Measurements from ENCODE around the gene SLC30A1.

The SLC30A1 gene

GRCh38 chr1:211614615-211615014 is 35.7 kb upstream of the SLC30A1 start:
- Histone ChIP-seq H3K27me3 (no peaks in the 10 kb centered on the region), H3K9me3 (no peaks in the 10 kb centered on the region), H3K4me1 (peaks cover 16% of the 10 kb centered on the region), H3K4me3 (ENCODE audit: low read depth, low read length) (no peak overlapping the region), H3K36me3 (no peaks in the 10 kb centered on the region)
- TF ChIP-seq, protein P1, sequence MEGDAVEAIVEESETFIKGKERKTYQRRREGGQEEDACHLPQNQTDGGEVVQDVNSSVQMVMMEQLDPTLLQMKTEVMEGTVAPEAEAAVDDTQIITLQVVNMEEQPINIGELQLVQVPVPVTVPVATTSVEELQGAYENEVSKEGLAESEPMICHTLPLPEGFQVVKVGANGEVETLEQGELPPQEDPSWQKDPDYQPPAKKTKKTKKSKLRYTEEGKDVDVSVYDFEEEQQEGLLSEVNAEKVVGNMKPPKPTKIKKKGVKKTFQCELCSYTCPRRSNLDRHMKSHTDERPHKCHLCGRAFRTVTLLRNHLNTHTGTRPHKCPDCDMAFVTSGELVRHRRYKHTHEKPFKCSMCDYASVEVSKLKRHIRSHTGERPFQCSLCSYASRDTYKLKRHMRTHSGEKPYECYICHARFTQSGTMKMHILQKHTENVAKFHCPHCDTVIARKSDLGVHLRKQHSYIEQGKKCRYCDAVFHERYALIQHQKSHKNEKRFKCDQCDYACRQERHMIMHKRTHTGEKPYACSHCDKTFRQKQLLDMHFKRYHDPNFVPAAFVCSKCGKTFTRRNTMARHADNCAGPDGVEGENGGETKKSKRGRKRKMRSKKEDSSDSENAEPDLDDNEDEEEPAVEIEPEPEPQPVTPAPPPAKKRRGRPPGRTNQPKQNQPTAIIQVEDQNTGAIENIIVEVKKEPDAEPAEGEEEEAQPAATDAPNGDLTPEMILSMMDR (IDR thresholded peaks at IDR 0.05; ENCODE audit: low read depth, low read length), result no peak
- no peak for DNase-seq

DNA sequence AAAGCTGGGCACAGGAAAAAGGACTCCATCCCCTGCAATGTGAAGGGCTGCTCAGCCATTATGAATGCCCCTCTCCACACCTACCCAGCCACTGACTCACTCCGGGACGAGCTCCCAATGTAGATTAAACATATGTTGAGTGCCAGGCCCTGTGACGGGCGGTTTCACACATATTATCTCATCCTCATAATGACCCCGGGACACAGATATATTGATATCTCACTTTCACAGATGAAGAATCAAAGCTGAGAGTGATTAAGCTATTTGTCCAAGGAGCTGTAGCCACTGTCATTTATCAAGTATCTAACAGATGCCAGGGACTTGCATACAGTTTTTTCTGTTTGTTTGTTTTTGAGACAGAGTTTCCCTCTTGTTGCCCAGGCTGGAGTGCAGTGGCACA is 35.0 kb upstream of the SLC30A1 start:
- Histone ChIP-seq H3K4me3 (ENCODE audit: low read depth, low read length) (no peak overlapping the region), H3K36me3 (no peaks in the 10 kb centered on the region), H3K4me1 (peaks cover 16% of the 10 kb centered on the region), H3K9me3 (no peaks in the 10 kb centered on the region), H3K27me3 (no peaks in the 10 kb centered on the region)
- TF ChIP-seq, protein P1 (IDR thresholded peaks at IDR 0.05; ENCODE audit: low read depth, low read length), result no peak
- no peak for DNase-seq

GRCh38 chr1:211613108-211613947 is 34.4 kb upstream of the SLC30A1 start:
- DNase-seq, result peak; percentile 56
- Histone ChIP-seq H3K9me3 (no peaks in the 10 kb centered on the region), H3K36me3 (no peaks in the 10 kb centered on the region), H3K4me1 (peaks cover 16% of the 10 kb centered on the region), H3K27me3 (no peaks in the 10 kb centered on the region), H3K4me3 (ENCODE audit: low read depth, low read length) (no peak overlapping the region)
- TF ChIP-seq, protein P1 (IDR thresholded peaks at IDR 0.05; ENCODE audit: low read depth, low read length), result no peak

- DNase-seq, result no peak
- no peaks in the 10 kb centered on the region for H3K9me3 ChIP-seq
- H3K4me3 ChIP-seq (ENCODE audit: low read depth, low read length), result no peak overlapping the region
- TF ChIP-seq, protein P1 (IDR thresholded peaks at IDR 0.05; ENCODE audit: low read depth, low read length), result no peak
- no peaks in the 10 kb centered on the region for H3K27me3 ChIP-seq
- no peaks in the 10 kb centered on the region for H3K36me3 ChIP-seq
- H3K4me1 ChIP-seq, result peaks cover 16% of the 10 kb centered on the region
Measured at GRCh38 chr1:211612786-211613107, 33.8 kb upstream of the SLC30A1 start.

DNA sequence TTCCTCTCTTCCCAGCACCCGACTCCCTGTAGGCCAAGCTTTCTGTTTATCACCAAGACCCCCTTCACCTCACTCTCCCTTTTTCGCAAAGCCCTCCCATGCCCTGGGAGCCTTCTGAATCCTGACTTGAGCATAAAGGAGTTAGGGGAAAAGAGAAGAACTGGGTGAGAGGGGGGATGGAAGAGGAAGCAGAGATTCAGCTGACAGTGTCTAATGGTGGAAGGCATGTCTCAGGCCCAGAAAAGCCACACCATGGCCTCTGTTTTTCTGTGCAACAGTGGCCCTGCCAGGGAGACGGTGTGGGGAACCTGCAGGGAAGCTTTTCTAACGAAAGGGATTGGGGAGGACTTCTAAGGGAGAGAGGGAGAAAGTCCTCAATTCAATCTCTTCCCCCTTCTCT is 32.9 kb upstream of the SLC30A1 start:
- no peak overlapping the region for H3K4me3 ChIP-seq (ENCODE audit: low read depth, low read length)
- no peaks in the 10 kb centered on the region for H3K9me3 ChIP-seq
- H3K36me3 ChIP-seq, result no peaks in the 10 kb centered on the region
- H3K4me1 ChIP-seq, result peaks cover 16% of the 10 kb centered on the region
- no peak for DNase-seq
- no peaks in the 10 kb centered on the region for H3K27me3 ChIP-seq
- TF ChIP-seq, protein P1 (IDR thresholded peaks at IDR 0.05; ENCODE audit: low read depth, low read length), result no peak

GRCh38 chr1:211610779-211611556 is 32.0 kb upstream of the SLC30A1 start:
- no peak overlapping the region for H3K4me3 ChIP-seq (ENCODE audit: low read depth, low read length)
- TF ChIP-seq, protein P1 (IDR thresholded peaks at IDR 0.05; ENCODE audit: low read depth, low read length), result no peak
- H3K9me3 ChIP-seq, result no peaks in the 10 kb centered on the region
- H3K27me3 ChIP-seq, result no peaks in the 10 kb centered on the region
- no peaks in the 10 kb centered on the region for H3K36me3 ChIP-seq
- DNase-seq, result peak; percentile 47
- peaks cover 16% of the 10 kb centered on the region for H3K4me1 ChIP-seq

Measured in BE2C (cell line).